ENCODE measurements around the gene LZTR1. TPM values are rescaled to one million over a fixed set of nuclear protein-coding genes. Genes with fewer than 3 reads are reported as not detected.
"Not testable (repeated sequence)": the region's sequence is repeated elsewhere in the genome, so short reads cannot be mapped to it uniquely, and the experiment has no call there.

The LZTR1 gene
- total RNA-seq, 1 donor from 2014 or later: 56.7 TPM

DNA sequence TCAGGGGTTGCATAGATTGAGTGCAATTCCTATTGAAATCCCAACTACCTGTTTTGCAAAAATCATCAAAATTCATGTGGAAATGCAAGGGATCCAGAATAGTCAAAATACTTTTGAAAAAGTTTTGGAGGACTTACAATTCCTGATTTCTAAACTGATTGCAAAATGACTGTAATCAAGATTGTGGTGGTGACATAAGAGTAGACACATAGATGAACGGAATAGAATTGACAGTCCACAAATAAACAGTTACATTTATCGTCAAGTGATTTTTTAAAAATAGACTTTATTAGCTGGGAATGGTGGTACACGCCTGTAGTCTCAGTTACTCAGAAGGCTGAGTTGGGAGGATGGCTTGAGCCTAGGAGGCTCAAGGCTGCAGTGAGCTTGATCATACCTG is 52.9 kb downstream of the LZTR1 start:
- DNase-seq (no peak), ATAC-seq (no peak)
- H3K4me3 ChIP-seq: no peak overlapping the region
- peaks cover 26% of the 10 kb centered on the region for H3K27me3 ChIP-seq
- no peak overlapping the region for H3K27ac ChIP-seq
- intact Hi-C loops (cut with DNase I): no loop called here
- H3K9me3 ChIP-seq: no peaks in the 10 kb centered on the region
- TF ChIP-seq, protein P1, sequence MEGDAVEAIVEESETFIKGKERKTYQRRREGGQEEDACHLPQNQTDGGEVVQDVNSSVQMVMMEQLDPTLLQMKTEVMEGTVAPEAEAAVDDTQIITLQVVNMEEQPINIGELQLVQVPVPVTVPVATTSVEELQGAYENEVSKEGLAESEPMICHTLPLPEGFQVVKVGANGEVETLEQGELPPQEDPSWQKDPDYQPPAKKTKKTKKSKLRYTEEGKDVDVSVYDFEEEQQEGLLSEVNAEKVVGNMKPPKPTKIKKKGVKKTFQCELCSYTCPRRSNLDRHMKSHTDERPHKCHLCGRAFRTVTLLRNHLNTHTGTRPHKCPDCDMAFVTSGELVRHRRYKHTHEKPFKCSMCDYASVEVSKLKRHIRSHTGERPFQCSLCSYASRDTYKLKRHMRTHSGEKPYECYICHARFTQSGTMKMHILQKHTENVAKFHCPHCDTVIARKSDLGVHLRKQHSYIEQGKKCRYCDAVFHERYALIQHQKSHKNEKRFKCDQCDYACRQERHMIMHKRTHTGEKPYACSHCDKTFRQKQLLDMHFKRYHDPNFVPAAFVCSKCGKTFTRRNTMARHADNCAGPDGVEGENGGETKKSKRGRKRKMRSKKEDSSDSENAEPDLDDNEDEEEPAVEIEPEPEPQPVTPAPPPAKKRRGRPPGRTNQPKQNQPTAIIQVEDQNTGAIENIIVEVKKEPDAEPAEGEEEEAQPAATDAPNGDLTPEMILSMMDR (IDR thresholded peaks at IDR 0.05): no peak
- H3K4me1 ChIP-seq: peaks cover 7% of the 10 kb centered on the region
- H3K36me3 ChIP-seq: no peaks in the 10 kb centered on the region

DNA sequence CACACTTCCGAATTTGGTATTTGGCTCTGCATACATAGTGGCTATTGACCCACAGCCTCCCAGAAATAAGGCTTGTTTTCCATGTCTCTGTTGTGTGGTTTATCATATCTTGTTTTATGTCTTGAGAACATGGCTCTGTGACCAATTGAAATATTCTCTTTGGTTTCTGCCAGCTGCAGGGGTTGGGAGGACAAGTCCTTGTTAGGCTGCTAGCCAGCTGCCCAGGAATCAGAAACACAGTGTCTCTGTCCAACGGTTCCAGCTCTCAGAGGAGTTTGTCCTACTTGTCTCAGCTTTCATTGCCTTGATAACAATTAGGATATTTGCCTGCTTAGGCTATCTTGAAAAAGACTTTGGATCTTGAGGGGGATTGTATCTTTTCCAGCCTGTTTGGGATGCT is 56.3 kb downstream of the LZTR1 start:
- TF ChIP-seq, protein P1 (IDR thresholded peaks at IDR 0.05): no peak
- H3K27ac ChIP-seq: peak overlapping the region; percentile 6

GRCh38 chr22:21039158-21039557 is 57.1 kb downstream of the LZTR1 start:
- intact Hi-C loops (cut with DNase I); H3K27me3 ChIP-seq; H3K4me3 ChIP-seq; DNase-seq; H3K4me1 ChIP-seq; H3K9me3 ChIP-seq; ATAC-seq; H3K27ac ChIP-seq; H3K36me3 ChIP-seq: not testable (repeated sequence)

More for the DNA sequence above, 56.3 kb downstream of the LZTR1 start:
- Histone ChIP-seq H3K4me3 (no peak overlapping the region), H3K36me3 (no peaks in the 10 kb centered on the region), H3K9me3 (no peaks in the 10 kb centered on the region), H3K4me1 (no peaks in the 10 kb centered on the region), H3K27me3 (no peaks in the 10 kb centered on the region)
- DNase-seq: no peak
- ATAC-seq: no peak
- intact Hi-C loops (cut with DNase I): no loop called here

DNA sequence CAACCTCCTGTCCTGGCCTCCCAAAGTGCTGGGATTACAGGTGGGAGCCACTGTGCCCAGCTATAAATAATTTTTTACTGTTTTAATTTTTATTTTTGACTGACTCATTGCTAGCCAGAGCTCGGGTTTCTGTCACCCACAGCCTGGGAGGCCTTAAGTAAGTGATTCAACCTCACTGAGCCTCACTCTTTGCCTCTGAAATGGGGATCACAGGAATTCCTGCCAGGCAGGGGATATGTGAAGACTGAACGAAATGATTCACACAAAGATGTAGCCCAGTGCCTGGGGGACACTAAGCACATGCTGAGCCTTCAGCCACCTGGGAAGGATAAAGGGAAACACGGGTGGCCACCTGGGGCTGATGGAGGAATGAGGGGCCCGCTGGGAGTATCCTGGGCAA is 59.8 kb downstream of the LZTR1 start:
- H3K27me3 ChIP-seq: no peaks in the 10 kb centered on the region
- intact Hi-C loops (cut with DNase I): no loop called here
- H3K4me3 ChIP-seq: no peak overlapping the region
- no peaks in the 10 kb centered on the region for H3K36me3 ChIP-seq
- no peak for ATAC-seq
- no peaks in the 10 kb centered on the region for H3K9me3 ChIP-seq
- no peak overlapping the region for H3K27ac ChIP-seq
- DNase-seq: no peak
- TF ChIP-seq, protein P1 (IDR thresholded peaks at IDR 0.05): no peak
- H3K4me1 ChIP-seq: peaks cover 13% of the 10 kb centered on the region

DNA sequence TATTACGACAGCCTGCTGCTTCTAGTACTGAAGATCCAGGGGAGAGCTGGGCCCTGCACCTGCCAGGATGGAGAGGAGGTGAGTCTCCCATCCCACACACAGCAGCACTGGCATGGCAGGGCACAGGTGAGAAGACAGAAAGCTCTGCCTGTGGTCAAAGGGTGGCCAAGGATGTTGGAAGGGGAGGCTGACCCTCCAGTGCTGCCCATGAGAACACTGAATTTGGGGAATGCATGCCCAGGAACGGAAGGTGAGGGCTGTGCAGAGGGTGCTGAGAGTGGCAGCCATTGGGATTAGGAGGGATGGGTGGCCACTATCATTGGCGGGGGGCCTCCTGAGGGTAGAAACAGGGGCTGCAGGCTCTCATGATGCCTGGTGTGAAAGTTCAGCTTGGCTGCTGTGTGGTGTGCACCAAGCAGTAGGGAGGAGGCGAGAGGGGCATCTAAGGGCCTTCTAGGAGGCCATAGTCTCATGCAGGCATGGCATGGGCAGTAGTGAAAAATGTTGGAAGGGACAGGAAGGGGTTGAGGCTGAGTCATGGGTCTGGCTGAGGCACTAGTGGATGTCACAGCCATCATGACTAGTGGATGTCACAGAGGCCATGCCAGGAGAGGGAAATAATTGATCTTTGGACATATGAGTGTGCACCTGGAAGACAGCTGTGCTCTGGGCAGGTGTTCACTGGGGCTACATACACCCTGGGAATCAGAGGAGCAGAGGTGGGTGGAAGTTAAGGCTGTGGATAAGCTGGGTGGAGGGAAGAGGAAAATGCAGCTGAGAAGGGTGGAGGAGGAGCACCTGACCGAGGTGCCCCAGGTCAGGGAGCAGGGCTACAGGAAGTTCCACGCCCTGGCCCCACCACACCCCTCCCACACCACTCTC is 61.1 kb downstream of the LZTR1 start:
- TF ChIP-seq, protein P1 (IDR thresholded peaks at IDR 0.05): no peak
- Histone ChIP-seq H3K4me1 (peaks cover 13% of the 10 kb centered on the region), H3K27me3 (no peaks in the 10 kb centered on the region), H3K9me3 (no peaks in the 10 kb centered on the region), H3K4me3 (no peak overlapping the region), H3K27ac (no peak overlapping the region), H3K36me3 (no peaks in the 10 kb centered on the region)
- intact Hi-C loops (cut with DNase I): no loop called here
- ATAC-seq: no peak
- peak; percentile 31 for DNase-seq

GRCh38 chr22:21043860-21044535 is 61.9 kb downstream of the LZTR1 start:
- no peak for ATAC-seq

More at GRCh38 chr22:21043860-21044535, 61.9 kb downstream of the LZTR1 start:
- Histone ChIP-seq H3K27me3 (no peaks in the 10 kb centered on the region), H3K4me1 (peaks cover 13% of the 10 kb centered on the region), H3K36me3 (no peaks in the 10 kb centered on the region), H3K9me3 (no peaks in the 10 kb centered on the region), H3K27ac (no peak overlapping the region), H3K4me3 (no peak overlapping the region)
- DNase-seq: peak; percentile 32
- intact Hi-C loops (cut with DNase I): no loop called here
- TF ChIP-seq, protein P1 (IDR thresholded peaks at IDR 0.05): no peak
